GDM1 (cell line): ENCODE results near the gene ADAM12.
"Not testable (repeated sequence)": the region's sequence is repeated elsewhere in the genome, so short reads cannot be mapped to it uniquely, and the experiment has no call there.

Experiments used
- DNase-seq: peaks from one replicate; lab custom pipeline; 2025; lab: John Stamatoyannopoulos, UW

The ADAM12 gene

DNA sequence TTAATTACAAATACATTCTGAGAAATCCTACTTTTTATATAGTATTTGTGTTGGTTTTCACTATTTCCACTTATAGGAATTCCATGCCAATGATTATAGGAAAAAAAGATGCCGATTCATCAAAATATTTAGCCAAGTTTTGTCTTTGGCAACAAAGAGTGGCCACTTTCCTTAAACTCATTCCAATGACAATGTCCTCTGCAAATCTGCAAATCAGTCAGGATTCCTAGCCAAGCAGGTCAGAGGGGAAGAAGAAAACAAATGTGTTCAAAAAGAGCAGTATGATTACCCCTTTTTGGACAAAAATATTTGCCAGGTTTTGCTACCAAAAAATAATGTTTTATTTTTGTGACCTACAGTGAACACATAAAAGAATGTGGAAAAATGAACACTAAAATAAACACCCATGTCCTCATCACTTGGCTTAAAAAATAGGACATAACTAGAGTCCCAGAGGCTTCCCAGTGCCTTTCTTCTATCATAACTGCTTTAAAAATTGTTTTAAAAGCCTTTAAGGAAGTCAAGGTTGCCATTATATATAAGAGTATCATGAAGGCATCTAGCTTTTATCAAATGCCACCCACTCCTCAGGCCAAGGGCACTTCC is 125.9 kb downstream of the ADAM12 start:
- no peak for DNase-seq

- no peak for DNase-seq
Observed at GRCh38 chr10:126259760-126260479, 128.4 kb downstream of the ADAM12 start.

DNA sequence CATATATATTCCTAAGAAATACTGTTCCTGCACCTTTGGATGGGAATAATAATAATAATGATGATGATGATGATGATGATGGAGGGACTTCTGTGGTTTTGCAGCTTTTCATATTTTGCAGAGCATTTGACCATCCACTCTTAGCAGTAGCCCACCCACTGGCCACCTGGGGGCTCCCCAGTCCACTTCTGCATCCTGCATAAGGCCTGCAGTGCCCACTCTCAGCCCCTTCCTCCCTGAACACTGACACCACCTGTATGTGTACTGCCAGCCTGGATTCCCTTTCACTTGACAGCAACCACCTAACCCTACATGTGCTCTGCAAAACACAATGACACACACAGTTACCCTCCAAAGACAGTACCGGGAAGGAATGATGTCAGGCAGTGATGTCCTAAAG is 131.4 kb downstream of the ADAM12 start:
- no peak for DNase-seq

DNA sequence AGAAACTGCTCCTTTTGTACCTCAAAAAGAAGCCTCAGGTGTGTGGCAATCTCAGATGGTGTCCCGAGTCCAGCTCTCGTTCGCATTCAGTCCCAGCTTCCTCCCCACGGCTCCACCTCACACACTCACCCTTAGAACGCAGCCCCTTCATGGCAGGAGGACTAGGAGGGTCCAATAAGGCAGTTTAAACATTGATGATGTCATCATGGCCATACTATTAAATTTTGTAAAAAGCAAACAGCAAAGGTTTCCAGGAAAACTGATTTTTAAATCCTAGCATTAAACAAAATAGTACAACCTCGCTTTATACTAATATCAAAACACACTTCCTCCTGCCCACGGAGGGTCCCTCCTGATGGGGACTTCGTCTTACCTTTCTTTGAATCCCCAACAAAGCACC is 133.0 kb downstream of the ADAM12 start:
- DNase-seq: no peak

DNA sequence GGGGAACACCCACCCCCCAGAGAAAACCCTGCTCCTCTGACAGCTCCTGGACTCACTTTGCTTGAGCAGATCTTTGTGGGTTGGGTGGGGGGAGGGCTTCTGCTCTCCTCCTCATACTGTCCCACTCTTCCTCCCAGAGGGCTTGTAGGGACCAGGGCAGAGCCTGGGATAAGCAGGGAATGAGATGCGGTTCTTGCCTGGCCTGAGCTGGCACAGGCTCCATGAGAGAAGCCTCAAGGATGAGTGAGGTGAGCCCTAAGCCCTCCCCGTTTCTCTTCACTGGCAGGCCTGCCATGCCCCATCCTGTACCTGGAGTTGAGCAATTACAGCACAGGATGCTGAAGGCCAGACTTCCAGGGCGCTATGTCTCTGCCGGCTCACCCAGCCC is 134.7 kb downstream of the ADAM12 start:
- no peak for DNase-seq

DNA sequence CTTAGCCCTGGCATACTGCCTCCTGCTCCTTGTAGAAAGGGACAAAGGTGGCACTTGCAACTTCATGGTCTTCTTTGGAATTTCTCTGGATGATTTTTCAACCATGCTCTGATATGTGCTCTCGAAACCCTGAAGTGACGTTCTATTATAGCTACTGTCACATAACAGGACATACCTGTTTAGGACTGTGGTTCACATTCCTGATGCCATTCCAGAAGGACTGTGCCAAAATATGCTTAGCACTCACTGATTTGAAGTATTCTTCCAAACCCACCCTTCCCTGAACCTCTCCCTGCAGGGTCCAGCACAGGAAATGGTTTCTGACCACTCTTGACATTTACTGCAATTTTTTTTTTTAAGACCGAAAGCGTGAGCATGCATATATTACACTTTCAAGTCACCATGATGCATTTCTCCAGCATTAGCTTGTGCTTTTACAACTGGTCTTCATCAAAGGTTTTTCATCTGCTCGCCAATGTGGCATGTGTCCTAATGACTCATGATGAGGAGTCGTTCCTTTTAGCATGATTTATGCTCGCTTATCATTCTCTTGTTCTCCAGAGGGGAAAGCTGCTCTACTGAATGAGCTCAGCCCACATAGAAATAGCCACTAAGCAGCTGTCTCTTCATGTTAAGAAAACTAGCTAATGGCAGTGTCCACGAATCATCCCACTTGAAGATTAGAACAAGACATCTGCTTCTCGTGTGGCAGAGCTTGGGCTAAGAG is 135.2 kb downstream of the ADAM12 start:
- no peak for DNase-seq

GRCh38 chr10:126251778-126252407 is 136.4 kb downstream of the ADAM12 start:
- DNase-seq: no peak

GRCh38 chr10:126250527-126251310 is 137.6 kb downstream of the ADAM12 start:
- DNase-seq: no peak

GRCh38 chr10:126250045-126250444 is 138.2 kb downstream of the ADAM12 start:
- no peak for DNase-seq

GRCh38 chr10:126247446-126247975 is 140.8 kb downstream of the ADAM12 start:
- no peak for DNase-seq

DNA sequence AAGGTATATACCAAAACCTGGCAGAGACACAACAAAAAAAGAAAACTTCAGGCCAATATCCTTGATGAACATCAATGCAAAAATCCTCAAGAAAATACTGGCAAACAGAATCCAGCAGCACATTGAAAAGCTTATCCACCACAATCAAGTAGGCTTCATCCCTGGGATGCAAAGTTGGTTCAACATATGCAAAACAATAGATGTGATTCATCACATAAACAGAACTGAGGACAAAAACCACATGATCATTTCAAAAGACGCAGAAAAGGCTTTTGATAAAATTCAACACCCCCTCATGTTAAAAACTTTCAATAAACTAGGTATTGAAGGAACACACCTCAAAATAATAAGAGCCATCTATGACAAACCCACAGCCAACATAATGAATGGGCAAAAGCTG is 141.9 kb downstream of the ADAM12 start:
- DNase-seq: not testable (repeated sequence)

DNA sequence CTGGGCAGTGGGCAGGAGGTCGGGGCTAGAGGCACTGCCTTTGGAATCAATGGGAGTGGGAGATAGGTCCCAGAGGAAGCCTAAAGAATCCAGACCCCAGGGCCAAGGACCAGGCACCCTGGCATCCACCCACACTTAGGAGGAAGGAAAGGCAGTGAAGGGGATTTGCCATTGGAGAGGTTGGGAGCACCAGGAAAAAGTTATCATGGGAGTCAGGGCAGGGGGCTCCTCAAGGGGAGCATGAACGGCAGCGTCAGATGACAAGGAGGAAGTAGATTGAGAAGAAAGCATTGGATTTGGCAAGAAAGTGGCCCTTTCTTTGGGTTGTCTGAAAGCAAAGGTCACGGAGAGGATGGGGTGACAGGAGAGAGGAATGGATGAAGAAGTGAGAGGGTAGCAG is 142.8 kb downstream of the ADAM12 start:
- no peak for DNase-seq

- no peak for DNase-seq
Observed at GRCh38 chr10:126243971-126244370, 144.3 kb downstream of the ADAM12 start.

GRCh38 chr10:126243306-126243705 is 145.0 kb downstream of the ADAM12 start:
- DNase-seq: no peak

DNA sequence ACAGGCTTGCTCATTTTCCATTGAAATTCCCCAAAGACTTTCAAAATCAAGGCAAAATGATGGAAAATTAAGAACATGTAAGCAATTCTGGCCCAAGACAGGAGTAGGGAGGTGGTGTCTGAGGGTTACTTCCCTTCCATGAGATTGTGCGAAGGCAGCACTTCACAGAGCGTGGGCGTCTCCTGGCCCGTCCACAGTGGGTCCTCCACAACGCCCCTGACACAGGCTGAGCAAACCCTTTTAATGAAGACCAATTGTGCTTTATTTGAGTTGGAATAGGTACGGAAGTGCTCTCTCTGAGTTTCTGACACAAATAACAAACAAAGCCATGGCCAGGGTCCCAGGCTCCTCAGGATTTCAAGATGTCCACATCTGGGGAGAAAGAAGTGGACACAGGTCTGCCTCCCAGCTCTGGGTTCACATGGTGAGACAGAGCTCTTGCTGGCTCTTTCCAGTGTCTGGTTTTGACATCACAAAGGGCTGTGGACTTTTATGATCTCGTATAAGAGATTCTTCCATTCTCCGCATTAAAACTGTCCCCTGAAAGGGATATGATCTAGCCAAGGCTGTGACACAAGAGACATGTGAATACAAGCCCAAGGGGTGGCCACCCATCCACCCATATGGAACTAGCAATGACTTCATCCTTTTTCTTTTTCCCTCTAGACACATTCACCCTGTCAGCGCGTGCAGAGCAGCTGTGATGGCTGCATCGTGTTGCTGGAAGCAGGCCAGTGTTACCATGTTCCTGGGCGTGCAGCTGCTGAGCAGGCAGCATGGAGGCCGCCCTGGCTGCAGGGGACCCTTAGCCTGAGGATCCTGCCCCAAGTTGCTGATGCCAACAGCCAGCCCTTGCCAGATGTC is 145.6 kb downstream of the ADAM12 start:
- no peak for DNase-seq

DNA sequence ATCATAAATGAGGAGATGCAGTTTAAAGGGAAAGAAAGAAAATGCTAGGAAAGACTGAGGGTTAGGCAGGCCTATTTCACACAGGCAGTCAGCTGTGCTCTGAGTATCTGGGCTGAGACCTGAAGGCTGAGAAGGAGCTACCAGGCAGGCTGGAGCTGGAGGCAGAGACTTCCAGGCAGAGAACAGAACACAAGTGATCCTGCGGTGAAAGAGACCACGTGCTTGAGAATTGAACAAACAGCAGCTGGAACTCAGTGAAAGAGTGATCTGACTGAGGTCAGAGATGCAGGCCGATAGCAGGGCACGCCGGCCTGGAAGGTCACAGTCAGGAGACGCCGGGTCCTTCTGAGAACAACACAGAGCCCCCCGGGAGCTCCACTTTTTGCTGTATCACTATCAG is 147.8 kb downstream of the ADAM12 start:
- DNase-seq: no peak

GRCh38 chr10:126239844-126240243 is 148.4 kb downstream of the ADAM12 start:
- DNase-seq: no peak

DNA sequence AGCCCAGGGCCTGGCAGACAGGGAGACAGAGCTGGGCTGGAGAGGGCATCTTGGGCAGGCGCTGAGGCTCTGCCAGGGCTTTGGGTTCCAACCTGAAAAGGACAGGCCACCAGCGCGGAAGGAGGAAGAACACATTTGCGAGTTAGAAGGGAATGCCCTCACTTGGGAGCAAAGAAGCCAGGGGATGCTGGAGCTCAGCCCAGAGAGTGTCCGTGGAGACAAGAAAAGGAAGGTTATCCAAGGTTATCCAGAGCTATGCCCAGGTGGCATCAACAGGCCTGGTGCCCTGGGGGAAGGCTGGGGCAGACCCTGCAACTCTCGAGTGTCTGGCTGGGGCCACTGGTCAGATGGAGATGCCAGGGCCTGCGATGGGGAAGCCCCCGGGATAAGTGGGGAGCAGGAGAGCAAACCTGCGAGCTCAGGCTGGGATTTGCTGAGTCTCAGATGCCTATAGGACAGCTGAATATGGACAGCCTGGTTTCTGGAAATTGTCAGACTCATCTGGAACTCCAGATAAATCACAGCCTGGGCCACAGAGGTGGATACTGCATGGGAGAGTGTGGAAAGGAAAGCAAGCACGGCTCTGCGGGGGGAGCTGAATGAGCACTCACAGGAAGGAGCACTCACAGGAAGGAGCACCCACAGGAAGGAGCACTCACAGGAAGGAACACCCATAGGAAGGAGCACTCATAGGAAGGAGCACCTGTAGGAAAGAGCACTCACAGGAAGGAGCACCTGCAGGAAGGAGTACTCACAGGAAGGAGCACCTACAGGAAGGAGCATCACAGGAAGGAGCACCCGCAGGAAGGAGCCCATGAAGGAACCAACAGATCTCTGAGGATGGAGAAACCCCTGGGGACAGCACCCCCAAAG is 152.1 kb downstream of the ADAM12 start:
- DNase-seq: no peak

- no peak for DNase-seq
Observed at GRCh38 chr10:126235091-126235978, 152.9 kb downstream of the ADAM12 start.
